OCI-LY3 (cell line): ENCODE data around the gene REC114.

Source experiments
- H2AFZ ChIP-seq: fragments of 200-600, 300-600 bp; shearing (Covaris generic); 2 replicates; pipeline ENCODE4 v1.6.0; 2014; ENCODE audit warnings: antibody characterized with exemption, low read depth, low read length
- H3K27ac ChIP-seq: fragments of 200-600, 300-600 bp; sonication (generic); 2 replicates; pipeline ENCODE4 v1.5.1; 2014; ENCODE audit warnings: mild to moderate bottlenecking, low read length, moderate library complexity, mixed read lengths
- H3K27me3 ChIP-seq: fragments of 200-600, 300-600 bp; sonication (generic); 2 replicates; pipeline ENCODE4 v1.6.1; 2014; ENCODE audit warnings: low read depth, low read length, mixed read lengths
- H3K36me3 ChIP-seq: fragments of 200-600, 300-600 bp; sonication (generic); replicated peaks from 2 replicates; pipeline ENCODE3; 2014; ENCODE audit warnings: low read depth, low read length, mixed read lengths
- H3K4me1 ChIP-seq: fragments of 300-600, 200-600 bp; sonication (generic); 2 replicates; pipeline ENCODE4 v1.6.1; 2014; ENCODE audit warnings: low read length, mixed read lengths
- H3K4me2 ChIP-seq: fragments of 200-600, 300-600 bp; sonication (generic); 2 replicates; pipeline ENCODE4 v1.6.1; 2014; ENCODE audit warnings: low read length, mixed read lengths
- H3K4me3 ChIP-seq: fragments of 300-600, 200-600 bp; sonication (generic); 2 replicates; pipeline ENCODE4 v1.5.1; 2014; ENCODE audit warnings: antibody characterized with exemption, mild to moderate bottlenecking, low read length, moderate library complexity
- H3K79me2 ChIP-seq: fragments of 300-600, 200-600 bp; shearing (Covaris generic); 2 replicates; pipeline ENCODE4 v1.6.1; 2014; ENCODE audit warnings: mild to moderate bottlenecking, low read length, mixed read lengths
- H3K9ac ChIP-seq: fragments of 300-600, 200-600 bp; shearing (Covaris generic); 2 replicates; pipeline ENCODE4 v1.6.0; 2014; ENCODE audit warnings: mild to moderate bottlenecking, low read length, moderate library complexity
- H3K9me3 ChIP-seq: fragments of 200-600, 300-600 bp; shearing (Covaris generic); 2 replicates; pipeline ENCODE4 v1.6.1; 2014; ENCODE audit warnings: low read length, mixed read lengths; ENCODE audit not compliant: insufficient read depth
- H4K20me1 ChIP-seq: fragments of 200-600, 300-600 bp; sonication (generic); 2 replicates; pipeline ENCODE4 v1.6.1; 2016; ENCODE audit warnings: low read length, mixed read lengths; ENCODE audit not compliant: insufficient read depth
- CTCF ChIP-seq: fragments of 200-600, 300-600 bp; sonication (generic); IDR thresholded peaks from 2 replicates; pipeline ENCODE4 v1.5.1; 2014; ENCODE audit warnings: antibody characterized with exemption, low read length, low read depth
- EZH2phosphoT487 ChIP-seq: fragments of 200-600 bp; shearing (Covaris generic); IDR thresholded peaks from 2 replicates; pipeline ENCODE4 v1.6.1; 2018; ENCODE audit warnings: antibody characterized with exemption, mixed run types, low read depth

The REC114 gene

GRCh38 chr15:73464602-73465001 is 21.6 kb downstream of the REC114 start:
- Histone ChIP-seq H2AFZ (no peak overlapping the region), H3K4me2 (no peak overlapping the region), H3K9ac (no peak overlapping the region), H3K9me3 (no peaks in the 10 kb centered on the region), H3K36me3 (no peaks in the 10 kb centered on the region), H4K20me1 (no peaks in the 10 kb centered on the region), H3K27ac (no peak overlapping the region), H3K79me2 (no peaks in the 10 kb centered on the region), H3K27me3 (peaks cover 30% of the 10 kb centered on the region), H3K4me3 (no peak overlapping the region), H3K4me1 (no peaks in the 10 kb centered on the region)
- TF ChIP-seq CTCF, result peak; percentile 16; the same call in 1 of the 2 replicates
- TF ChIP-seq EZH2phosphoT487, result no peak

- no peak for TF ChIP-seq EZH2phosphoT487
- H3K36me3 ChIP-seq, result no peaks in the 10 kb centered on the region
- no peaks in the 10 kb centered on the region for H3K9me3 ChIP-seq
- H2AFZ ChIP-seq, result no peak overlapping the region
- H3K4me1 ChIP-seq, result no peaks in the 10 kb centered on the region
- no peaks in the 10 kb centered on the region for H4K20me1 ChIP-seq
- H3K4me3 ChIP-seq, result no peak overlapping the region
- H3K4me2 ChIP-seq, result no peak overlapping the region
- H3K9ac ChIP-seq, result no peak overlapping the region
- no peak overlapping the region for H3K27ac ChIP-seq
- H3K27me3 ChIP-seq, result peaks cover 49% of the 10 kb centered on the region
- no peaks in the 10 kb centered on the region for H3K79me2 ChIP-seq
These were observed 24.8 kb downstream of the REC114 start for GRCh38 chr15:73467758-73468157.

GRCh38 chr15:73474785-73475184 is 31.8 kb downstream of the REC114 start:
- H3K36me3 ChIP-seq, result no peaks in the 10 kb centered on the region

GRCh38 chr15:73476704-73477216 is 33.8 kb downstream of the REC114 start:
- H3K4me1 ChIP-seq, result no peaks in the 10 kb centered on the region
- H2AFZ ChIP-seq, result no peak overlapping the region
- peaks cover 29% of the 10 kb centered on the region for H3K27me3 ChIP-seq
- no peaks in the 10 kb centered on the region for H3K36me3 ChIP-seq
- H3K27ac ChIP-seq, result no peak overlapping the region
- H3K4me3 ChIP-seq, result no peak overlapping the region
- no peaks in the 10 kb centered on the region for H3K79me2 ChIP-seq
- no peak overlapping the region for H3K4me2 ChIP-seq
- TF ChIP-seq CTCF, result no peak
- TF ChIP-seq EZH2phosphoT487, result no peak
- no peak overlapping the region for H3K9ac ChIP-seq
- no peaks in the 10 kb centered on the region for H3K9me3 ChIP-seq
- H4K20me1 ChIP-seq, result no peaks in the 10 kb centered on the region

More at GRCh38 chr15:73474785-73475184, 31.8 kb downstream of the REC114 start:
- TF ChIP-seq EZH2phosphoT487, result no peak
- TF ChIP-seq CTCF, result no peak
- no peaks in the 10 kb centered on the region for H3K9me3 ChIP-seq
- no peak overlapping the region for H3K9ac ChIP-seq
- no peaks in the 10 kb centered on the region for H3K4me1 ChIP-seq
- H3K79me2 ChIP-seq, result no peaks in the 10 kb centered on the region
- no peak overlapping the region for H3K27ac ChIP-seq
- H3K4me2 ChIP-seq, result no peak overlapping the region
- no peaks in the 10 kb centered on the region for H4K20me1 ChIP-seq
- H3K4me3 ChIP-seq, result no peak overlapping the region
- H2AFZ ChIP-seq, result no peak overlapping the region
- peaks cover 47% of the 10 kb centered on the region for H3K27me3 ChIP-seq

- H3K9ac ChIP-seq, result no peak overlapping the region
- no peaks in the 10 kb centered on the region for H3K9me3 ChIP-seq
- H3K79me2 ChIP-seq, result no peaks in the 10 kb centered on the region
- H3K4me2 ChIP-seq, result no peak overlapping the region
- H3K36me3 ChIP-seq, result no peaks in the 10 kb centered on the region
- H4K20me1 ChIP-seq, result no peaks in the 10 kb centered on the region
- H3K27me3 ChIP-seq, result peaks cover 7% of the 10 kb centered on the region
- no peak overlapping the region for H2AFZ ChIP-seq
- H3K4me1 ChIP-seq, result peaks cover 2% of the 10 kb centered on the region; the same call in 1 of the 2 replicates
- no peak overlapping the region for H3K4me3 ChIP-seq
- no peak for TF ChIP-seq CTCF
- no peak for TF ChIP-seq EZH2phosphoT487
- H3K27ac ChIP-seq, result no peak overlapping the region
These were observed 37.1 kb downstream of the REC114 start for GRCh38 chr15:73480050-73480449.
